Ureter (tissue), 1 donor: Measurements from ENCODE around the gene EXD3. TPM values are rescaled to one million over a fixed set of nuclear protein-coding genes. Genes with fewer than 3 reads are reported as not detected.
"Not testable (repeated sequence)": the region's sequence is repeated elsewhere in the genome, so short reads cannot be mapped to it uniquely, and the experiment has no call there.

ENCODE experiments used
- DNase-seq: peaks from one replicate; pipeline ENCODE4 v3.0.0-alpha.2; 2020; ENCODE audit warnings: low spot score
- total RNA-seq: library from RNA; stranded (reverse); gene quantifications from one replicate; pipeline ENCODE4 v1.2.4, GENCODE V29; 2023
- donor health status: DM: yes; HTN: yes; CAD: no.

The EXD3 gene
- 43.0 TPM for total RNA-seq

GRCh38 chr9:137422604-137423513 is at the start of gene EXD3, which contains the start of gene NOXA1:
EXD3 (minus strand) TSS chr9:137423162; CDS start chr9:137395357, 27,805 bp downstream.
NOXA1 (plus strand) TSS chr9:137423393; CDS start chr9:137423530, 137 bp downstream.
- DNase-seq = peak; percentile 95

- no peak for DNase-seq
Observed at GRCh38 chr9:137470785-137471184, 47.8 kb upstream of the EXD3 start.

GRCh38 chr9:137467896-137468295 is 44.9 kb upstream of the EXD3 start:
- no peak for DNase-seq

- DNase-seq = no peak
Observed at GRCh38 chr9:137467161-137467581, 44.2 kb upstream of the EXD3 start.

- not testable (repeated sequence) for DNase-seq
Observed at GRCh38 chr9:137466389-137467085, 43.6 kb upstream of the EXD3 start.

- DNase-seq = no peak
Observed at GRCh38 chr9:137465720-137466388, 42.9 kb upstream of the EXD3 start.

GRCh38 chr9:137465000-137465719 is 42.2 kb upstream of the EXD3 start:
- DNase-seq = no peak

- no peak for DNase-seq
Observed at GRCh38 chr9:137464291-137464999, 41.5 kb upstream of the EXD3 start.

- no peak for DNase-seq
Observed at GRCh38 chr9:137463931-137464290, 40.9 kb upstream of the EXD3 start.

- no peak for DNase-seq
Observed at GRCh38 chr9:137462986-137463930, 40.3 kb upstream of the EXD3 start.

- no peak for DNase-seq
Observed at GRCh38 chr9:137462396-137462985, 39.5 kb upstream of the EXD3 start.

- no peak for DNase-seq
Observed at GRCh38 chr9:137461663-137462395, 38.9 kb upstream of the EXD3 start.

GRCh38 chr9:137461316-137461662 is 38.3 kb upstream of the EXD3 start:
- DNase-seq = no peak

- peak; percentile 44 for DNase-seq
Observed at GRCh38 chr9:137460363-137461315, 37.7 kb upstream of the EXD3 start.

GRCh38 chr9:137459601-137460362 is 36.8 kb upstream of the EXD3 start:
- no peak for DNase-seq

GRCh38 chr9:137459152-137459600 is 36.2 kb upstream of the EXD3 start, which contains the start of gene NSMF:
NSMF (minus strand) TSS chr9:137459334; CDS start chr9:137459102, 232 bp downstream.
- DNase-seq = peak; percentile 94
